HEK293T (cell line): ENCODE results near the gene TFAP2B.

Experiments
- ARNT ChIP-seq: fragments of 450-650 bp; IDR thresholded peaks from 2 replicates; pipeline ENCODE4 v1.6.1; 2017; ENCODE audit warnings: mild to moderate bottlenecking
- CTBP1 ChIP-seq: fragments of 450-650 bp; IDR thresholded peaks from 2 replicates; pipeline ENCODE4 v1.6.1; 2016; ENCODE audit warnings: borderline replicate concordance
- ELF4 ChIP-seq: fragments of 450-650 bp; IDR thresholded peaks from 2 replicates; pipeline ENCODE4 v1.6.1; 2017; ENCODE audit warnings: antibody characterized with exemption
- FOXA1 ChIP-seq: fragments of 450-650 bp; IDR thresholded peaks from 2 replicates; pipeline ENCODE4 v1.6.1; 2016; ENCODE audit warnings: mild to moderate bottlenecking
- FOXK2 ChIP-seq: fragments of 450-650 bp; IDR thresholded peaks from 2 replicates; pipeline ENCODE4 v1.6.1; 2016; ENCODE audit warnings: mild to moderate bottlenecking
- FOXM1 ChIP-seq: fragments of 450-650 bp; IDR thresholded peaks from 2 replicates; pipeline ENCODE4 v1.6.1; 2017; ENCODE audit warnings: mild to moderate bottlenecking, borderline replicate concordance
- HDGF ChIP-seq: fragments of 450-650 bp; IDR thresholded peaks from 2 replicates; pipeline ENCODE4 v1.6.1; 2017; ENCODE audit warnings: antibody characterized with exemption, borderline replicate concordance
- PKNOX1 ChIP-seq: fragments of 450-650 bp; IDR thresholded peaks from 2 replicates; pipeline ENCODE4 v1.6.1; 2016
- SP1 ChIP-seq: fragments of 450-650 bp; IDR thresholded peaks from 2 replicates; pipeline ENCODE4 v1.6.1; 2017
- SUZ12 ChIP-seq: fragments of 450-650 bp; IDR thresholded peaks from 2 replicates; pipeline ENCODE4 v1.6.1; 2016; ENCODE audit warnings: mild to moderate bottlenecking
- TARDBP ChIP-seq: fragments of 450-650 bp; IDR thresholded peaks from 2 replicates; pipeline ENCODE4 v1.6.1; 2016
- ZNF384 ChIP-seq: fragments of 450-650 bp; IDR thresholded peaks from 2 replicates; pipeline ENCODE4 v1.6.1; 2016

GRCh38 chr6:50834929-50835410 is 16.3 kb downstream of the TFAP2B start:
- no peak for TF ChIP-seq CTBP1
- TF ChIP-seq ZNF384 = no peak
- no peak for TF ChIP-seq FOXK2
- TF ChIP-seq FOXM1 = no peak
- no peak for TF ChIP-seq PKNOX1
- no peak for TF ChIP-seq SP1
- no peak for TF ChIP-seq SUZ12
- no peak for TF ChIP-seq ELF4
- no peak for TF ChIP-seq HDGF
- no peak for TF ChIP-seq TARDBP
- no peak for TF ChIP-seq FOXA1
- no peak for TF ChIP-seq ARNT
